Stimulated activated CD4-positive, alpha-beta T cell treated with anti-CD3 and anti-CD28 coated beads, Interleukin-2, amount 100 ng/mL, for 24 hours (primary cell): ENCODE data around the gene GSX2.
"Not testable (repeated sequence)": the region's sequence is repeated elsewhere in the genome, so short reads cannot be mapped to it uniquely, and the experiment has no call there.

Source experiments
- DNase-seq, 2 donors: peaks; one replicate each; pipeline ENCODE4 v3.0.0-alpha.2; 2020

GSX2 gene

DNA sequence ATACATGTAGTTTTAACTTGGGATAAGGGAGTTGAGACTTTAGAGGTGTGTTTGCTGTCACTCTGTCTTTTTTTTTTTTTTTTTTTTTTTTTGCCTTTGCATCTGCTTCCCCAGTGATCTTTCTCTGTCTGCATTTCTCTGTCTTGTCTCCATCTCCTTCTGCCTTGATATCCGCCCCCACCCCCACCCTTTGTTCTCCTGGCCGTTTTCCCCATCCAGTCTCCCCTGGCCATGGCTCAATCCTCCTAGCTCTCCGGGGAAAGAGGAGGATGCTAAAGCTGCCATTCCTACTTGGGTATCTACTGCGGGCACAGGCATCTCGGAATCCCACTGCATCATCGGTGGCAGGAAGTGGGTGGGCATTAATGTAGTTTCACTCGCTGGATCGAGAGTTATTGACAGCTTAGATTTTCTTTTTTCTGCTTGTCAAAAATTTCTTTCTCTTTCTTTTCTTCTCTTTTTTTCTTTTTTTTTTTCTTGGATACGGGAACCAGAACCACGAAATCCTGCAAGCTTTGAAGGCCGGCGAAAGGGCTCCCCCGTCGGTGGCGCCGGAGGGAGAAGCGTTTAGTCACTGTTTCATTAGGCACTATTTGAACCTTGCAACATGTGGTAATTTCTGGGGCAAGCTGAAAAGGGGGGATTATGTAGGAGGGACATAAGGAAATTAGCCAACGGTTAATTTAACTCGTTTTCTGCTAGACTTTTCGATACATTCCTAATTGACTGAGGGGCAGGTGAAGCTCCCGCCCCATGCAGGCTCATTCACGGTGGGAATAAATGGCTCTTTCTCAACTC lies 8.2 kb downstream of the GSX2 start:
- DNase-seq = no peak

DNA sequence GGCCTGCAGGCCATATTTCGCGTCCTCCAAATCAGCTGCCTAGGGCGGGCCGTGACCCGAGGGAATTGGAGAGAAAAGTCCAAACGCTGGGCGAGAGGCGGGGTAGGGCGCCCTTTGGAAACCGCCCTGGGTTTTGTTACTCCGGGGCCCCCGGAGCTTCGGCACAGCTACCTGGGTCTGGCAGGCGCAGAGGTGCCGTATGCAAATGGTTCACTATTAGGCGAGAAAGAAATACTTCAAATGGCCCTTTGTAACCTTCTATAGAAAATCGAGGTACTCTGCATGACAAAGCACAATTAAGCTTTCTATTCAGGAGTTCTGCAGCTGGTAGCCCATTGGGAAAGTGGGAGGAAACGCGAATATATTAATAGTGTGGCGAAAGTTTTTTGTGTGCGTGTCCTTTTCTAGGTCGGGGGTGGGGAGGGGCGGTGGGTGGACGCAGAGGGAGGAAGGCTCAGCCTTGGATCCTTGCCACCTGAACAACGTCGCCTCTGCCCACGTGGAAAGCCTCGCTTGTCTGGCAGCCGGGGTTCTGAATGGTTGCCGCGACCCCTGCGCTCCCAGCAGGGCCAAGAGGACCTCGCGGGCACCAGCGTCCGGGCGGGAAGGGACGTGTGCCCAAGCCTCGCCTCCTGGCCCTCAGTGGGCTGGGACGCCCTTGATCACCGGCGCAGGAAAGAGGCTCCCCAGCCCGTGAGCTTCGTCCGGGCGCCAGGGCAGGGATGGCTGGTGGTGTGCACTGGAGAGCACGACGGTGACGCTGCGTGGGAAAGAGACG lies 9.5 kb downstream of the GSX2 start:
- DNase-seq = no peak

DNA sequence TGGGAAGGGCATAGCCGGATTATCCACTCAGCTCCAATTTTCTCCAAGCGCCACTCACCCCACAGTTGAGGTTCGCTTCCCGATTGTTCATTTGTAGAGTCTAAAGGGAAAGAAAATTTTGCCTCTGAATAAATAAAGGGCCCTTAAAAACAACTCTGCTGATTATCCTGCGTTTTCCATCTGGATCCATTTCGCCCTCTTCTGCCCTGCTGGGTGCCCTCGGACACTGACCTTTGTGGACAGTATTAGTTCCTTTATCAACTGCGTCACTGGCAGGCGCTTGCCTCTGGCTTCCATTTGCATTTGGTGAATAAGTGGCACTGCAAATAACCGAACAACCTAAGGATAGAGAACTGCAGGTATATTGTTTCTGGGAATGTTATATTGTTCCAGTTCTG lies 10.1 kb downstream of the GSX2 start:
- DNase-seq = no peak

- not testable (repeated sequence) for DNase-seq
Observed at GRCh38 chr4:54113206-54113605, 13.2 kb downstream of the GSX2 start.

DNA sequence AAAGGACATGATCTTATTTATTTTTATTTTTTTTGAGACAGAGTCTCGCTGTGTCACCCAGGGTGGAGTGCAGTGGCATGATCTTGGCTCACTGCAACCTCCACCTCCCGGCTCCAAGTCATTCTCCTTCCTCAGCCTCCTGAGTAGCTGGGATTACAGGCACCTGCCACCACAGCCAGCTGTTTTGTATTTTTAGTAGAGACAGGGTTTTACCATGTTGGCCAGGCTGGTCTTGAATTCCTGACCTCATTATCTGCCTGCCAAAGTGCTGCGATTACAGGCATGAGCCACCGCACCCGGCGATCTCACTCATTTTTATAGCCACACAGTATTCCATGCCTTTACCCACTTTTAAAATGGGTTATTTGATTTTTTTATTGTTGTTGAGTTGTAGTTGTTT lies 16.3 kb downstream of the GSX2 start:
- DNase-seq = not testable (repeated sequence)

- no peak for DNase-seq
Observed at GRCh38 chr4:54118850-54119589, 19.1 kb downstream of the GSX2 start.

- no peak for DNase-seq
Observed at GRCh38 chr4:54120518-54120917, 20.6 kb downstream of the GSX2 start.

- no peak for DNase-seq
Observed at GRCh38 chr4:54127660-54128059, 27.7 kb downstream of the GSX2 start.

DNA sequence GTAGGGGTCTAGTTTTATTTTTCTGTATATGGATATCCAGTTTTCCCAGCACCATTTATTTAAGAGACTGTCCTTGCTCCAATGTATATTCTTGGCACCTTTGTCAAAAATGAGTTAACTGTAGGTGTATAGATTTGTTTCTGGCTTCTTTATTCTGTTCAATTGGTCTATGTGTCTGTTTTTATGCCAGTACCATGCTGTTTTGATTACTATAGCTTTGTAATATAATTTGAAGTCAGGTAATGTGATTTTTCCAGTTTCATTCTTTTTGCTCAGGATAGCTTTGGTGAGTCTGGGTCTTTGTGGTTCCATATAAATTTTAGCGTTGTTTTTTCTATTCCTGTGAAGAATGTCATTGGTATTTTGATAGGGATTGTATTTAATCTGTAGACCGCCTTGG lies 28.7 kb downstream of the GSX2 start:
- DNase-seq = not testable (repeated sequence)

- no peak for DNase-seq
Observed at GRCh38 chr4:54139332-54139731, 39.4 kb downstream of the GSX2 start.

DNA sequence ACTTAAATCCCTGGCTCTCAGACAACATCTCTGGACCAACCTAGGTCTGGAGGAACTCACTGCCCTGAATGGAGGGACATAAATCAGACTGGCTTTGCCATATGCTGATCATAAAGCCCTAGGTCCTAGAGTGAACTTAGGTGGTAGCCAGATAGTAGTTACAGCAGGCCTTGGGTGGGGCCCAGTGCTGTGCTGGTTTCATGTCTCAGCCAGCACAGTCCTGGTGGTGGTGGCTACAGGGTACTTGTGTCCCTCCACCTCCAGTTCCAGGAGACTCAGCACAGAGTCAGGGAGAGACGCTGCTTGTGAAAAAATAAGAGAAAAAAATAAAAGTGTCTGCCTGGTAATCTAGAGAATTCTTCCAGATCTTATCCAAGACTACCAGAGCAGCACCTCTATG lies 40.3 kb downstream of the GSX2 start:
- DNase-seq = no peak

DNA sequence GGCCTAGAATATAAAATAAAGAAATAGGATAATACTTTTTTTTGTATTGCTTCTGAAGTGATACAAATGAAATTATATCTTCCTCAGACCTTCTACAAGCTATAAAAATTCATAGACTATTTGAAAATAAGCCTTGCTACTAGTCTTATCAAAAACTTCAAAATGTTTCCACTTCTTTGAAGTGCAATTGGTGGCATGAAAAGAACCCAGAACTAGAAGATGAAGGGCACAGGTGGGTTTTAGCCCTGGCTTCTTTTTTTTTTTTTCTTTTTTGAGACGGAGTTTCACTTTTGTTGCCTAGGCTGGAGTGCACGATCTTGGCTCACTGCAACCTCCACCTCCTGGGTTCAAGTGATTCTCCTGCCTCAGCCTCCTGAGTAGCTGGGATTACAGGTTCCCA lies 44.2 kb downstream of the GSX2 start:
- DNase-seq = no peak

GRCh38 chr4:54144661-54145171 lies 44.8 kb downstream of the GSX2 start:
- no peak for DNase-seq

DNA sequence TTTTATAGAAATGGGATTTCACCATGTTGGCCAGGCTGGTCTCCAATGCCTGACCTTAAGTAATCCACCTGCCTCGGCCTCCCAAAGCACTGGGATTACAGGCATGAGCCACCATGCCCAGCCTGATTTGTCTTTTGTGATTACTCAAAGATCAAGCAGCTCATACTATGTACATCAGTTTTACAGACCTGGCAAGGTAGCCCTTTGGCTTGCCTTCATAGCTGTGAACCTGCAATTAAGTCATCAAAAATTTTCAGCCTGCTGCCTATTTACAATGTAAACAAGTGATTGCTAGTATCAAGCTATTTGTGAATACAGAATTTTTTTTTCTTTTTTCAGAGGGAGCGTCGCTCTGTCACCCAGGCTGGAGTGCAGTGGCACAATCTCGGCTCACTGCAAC lies 46.2 kb downstream of the GSX2 start:
- no peak for DNase-seq

DNA sequence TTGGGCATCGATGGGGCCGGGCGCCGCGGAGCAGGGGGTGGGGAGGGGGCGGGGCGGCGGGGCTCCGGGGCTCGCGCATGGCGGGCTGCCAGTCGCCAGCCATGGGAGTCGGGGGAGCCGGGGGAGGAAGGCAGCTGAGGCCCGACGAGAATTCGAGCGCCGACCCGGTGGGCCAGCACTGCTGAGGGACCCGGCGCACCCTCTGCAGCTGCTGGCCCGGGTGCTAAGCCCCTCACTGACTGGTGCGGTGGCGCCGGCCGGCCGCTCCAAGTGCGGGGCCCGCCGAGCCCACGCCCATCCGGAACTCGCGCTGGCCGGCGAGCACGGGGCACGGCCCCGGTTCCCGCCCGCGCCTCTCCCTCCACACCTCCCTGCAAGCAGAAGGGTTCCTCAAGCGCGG lies 49.4 kb downstream of the GSX2 start:
- DNase-seq = no peak
